GM23338 (cell line): ENCODE results near the gene RAI14. TPM values are rescaled to one million over a fixed set of nuclear protein-coding genes. Genes with fewer than 3 reads are reported as not detected.

ENCODE experiments used
- ATAC-seq: fragments of 200-7000 bp; cut with Tn5 transposase; 3 replicates; pipeline ENCODE4 v1.9.1; 2020
- DNase-seq: peaks from one replicate; pipeline ENCODE4 v3.0.0-alpha.2; 2015; ENCODE audit warnings: low spot score
- H2AFZ ChIP-seq: fragments of 200-600 bp; sonication (generic); 2 replicates; pipeline ENCODE4 v1.8.0; 2016; ENCODE audit warnings: antibody characterized with exemption, mild to moderate bottlenecking, moderate library complexity
- H3F3A ChIP-seq: fragments of 200-600 bp; sonication (generic); replicated peaks from 2 replicates; pipeline ENCODE4 v1.8.0; 2017; ENCODE audit warnings: antibody characterized with exemption, mixed run types, low read depth
- H3K27ac ChIP-seq: fragments of 200-600 bp; sonication (generic); 2 replicates; pipeline ENCODE4 v1.6.1; 2016; ENCODE audit warnings: low read depth
- H3K27me3 ChIP-seq: fragments of 200-600 bp; sonication (generic); 2 replicates; pipeline ENCODE4 v1.8.0; 2016; ENCODE audit warnings: mild to moderate bottlenecking, mixed run types, moderate library complexity; ENCODE audit not compliant: insufficient read depth
- H3K36me3 ChIP-seq: fragments of 200-600 bp; sonication (generic); 2 replicates; pipeline ENCODE4 v1.8.0; 2016; ENCODE audit warnings: mild to moderate bottlenecking; ENCODE audit not compliant: insufficient read depth
- H3K4me1 ChIP-seq: fragments of 200-600 bp; sonication (generic); 2 replicates; pipeline ENCODE4 v1.8.0; 2016; ENCODE audit warnings: mild to moderate bottlenecking, moderate library complexity; ENCODE audit not compliant: insufficient read depth
- H3K4me2 ChIP-seq: fragments of 200-600 bp; sonication (generic); 2 replicates; pipeline ENCODE4 v1.7.1; 2017; ENCODE audit warnings: mixed run types
- H3K4me3 ChIP-seq: fragments of 200-600 bp; sonication (generic); 2 replicates; pipeline ENCODE4 v1.6.1; 2016; ENCODE audit warnings: mixed run types
- H3K79me2 ChIP-seq: fragments of 200-600 bp; sonication (generic); replicated peaks from 2 replicates; pipeline ENCODE4 v1.8.0; 2017; ENCODE audit warnings: mild to moderate bottlenecking; ENCODE audit not compliant: insufficient read depth
- H3K9me2 ChIP-seq: fragments of 200-600 bp; sonication (generic); 2 replicates; pipeline ENCODE4 v1.8.0; 2017; ENCODE audit not compliant: insufficient read depth
- H4K20me1 ChIP-seq: fragments of 200-600 bp; sonication (generic); replicated peaks from 2 replicates; pipeline ENCODE4 v1.8.0; 2017; ENCODE audit warnings: mild to moderate bottlenecking; ENCODE audit not compliant: insufficient read depth
- H3K27ac Mint-ChIP-seq: 2 replicates; pipeline ENCODE4 v1.8.0; 2020; ENCODE audit warnings: inconsistent platforms, mild to moderate bottlenecking, moderate library complexity, mixed read lengths
- H3K27me3 Mint-ChIP-seq: 3 replicates; pipeline ENCODE4 v1.8.0; 2022; ENCODE audit warnings: low read depth, mild to moderate bottlenecking, moderate library complexity, mixed read lengths, inconsistent platforms; ENCODE audit not compliant: insufficient read depth, poor library complexity
- H3K36me3 Mint-ChIP-seq: 3 replicates; pipeline ENCODE4 v1.8.0; 2021; ENCODE audit warnings: low read depth, mild to moderate bottlenecking, inconsistent platforms, moderate library complexity, mixed read lengths
- H3K4me1 Mint-ChIP-seq: 3 replicates; pipeline ENCODE4 v1.8.0; 2020; ENCODE audit warnings: mild to moderate bottlenecking, inconsistent platforms, mixed read lengths
- H3K4me3 Mint-ChIP-seq: 3 replicates; pipeline ENCODE4 v1.8.0; 2021; ENCODE audit warnings: moderate library complexity, mild to moderate bottlenecking, inconsistent platforms, mixed read lengths
- H3K9me3 Mint-ChIP-seq: 3 replicates; pipeline ENCODE4 v1.8.0; 2020; ENCODE audit warnings: moderate library complexity, mild to moderate bottlenecking, inconsistent platforms, mixed read lengths
- EZH2 ChIP-seq: fragments of 200-600 bp; sonication (generic); IDR thresholded peaks from one replicate; pipeline ENCODE4 v1.8.0; 2017; ENCODE audit warnings: antibody characterized with exemption, mild to moderate bottlenecking, low read depth; ENCODE audit not compliant: unreplicated experiment
- JUNB ChIP-seq: IDR thresholded peaks from one replicate; pipeline ENCODE4 v1.6.1; 2016; ENCODE audit warnings: antibody characterized with exemption; ENCODE audit not compliant: unreplicated experiment
- POLR2AphosphoS5 ChIP-seq: IDR thresholded peaks from 2 replicates; pipeline ENCODE4 v1.6.1; 2016; ENCODE audit warnings: antibody characterized with exemption, low read depth
- STAT1 ChIP-seq: IDR thresholded peaks from one replicate; pipeline ENCODE4 v1.6.1; 2016; ENCODE audit warnings: antibody characterized with exemption; ENCODE audit not compliant: unreplicated experiment
- ZNF331 ChIP-seq: fragments of 250-450 bp; sonication (Bioruptor Pico); IDR thresholded peaks from 2 replicates; pipeline ENCODE4 v1.5.0; 2020; ENCODE audit warnings: low read depth, mild to moderate bottlenecking, moderate library complexity
- polyA plus RNA-seq: library from polyadenylated mRNA; unstranded; fragments of >200 nt; fragmentation: Nextera tagmentation; extraction: Ambion mirVana; gene quantifications from 2 replicates; pipeline ENCODE4 v1.2.1, GENCODE V29; 2016
- total RNA-seq: library from RNA; depleted of rRNA; stranded (reverse); fragments of >200 nt; shearing (Covaris generic); gene quantifications from 2 replicates; pipeline ENCODE4 v1.2.3, GENCODE V29; 2014
- TF ChIP-seq, protein P1 (sequence below): IDR thresholded peaks from 2 replicates; pipeline ENCODE4 v1.6.1; 2016; ENCODE audit warnings: antibody characterized with exemption
- TF ChIP-seq, protein P2 (sequence below): IDR thresholded peaks from one replicate; pipeline ENCODE4 v1.6.1; 2018; ENCODE audit warnings: antibody characterized with exemption; ENCODE audit not compliant: unreplicated experiment
- TF ChIP-seq, protein P3 (sequence below): fragments of 250-450 bp; sonication (Bioruptor Pico); IDR thresholded peaks from 2 replicates; pipeline ENCODE4 v1.5.0; 2020; ENCODE audit warnings: mild to moderate bottlenecking, moderate library complexity

The RAI14 gene
- total and polyA plus RNA-seq, 2 experiments from 2014 or later = 58.8 to 95.8 TPM

DNA sequence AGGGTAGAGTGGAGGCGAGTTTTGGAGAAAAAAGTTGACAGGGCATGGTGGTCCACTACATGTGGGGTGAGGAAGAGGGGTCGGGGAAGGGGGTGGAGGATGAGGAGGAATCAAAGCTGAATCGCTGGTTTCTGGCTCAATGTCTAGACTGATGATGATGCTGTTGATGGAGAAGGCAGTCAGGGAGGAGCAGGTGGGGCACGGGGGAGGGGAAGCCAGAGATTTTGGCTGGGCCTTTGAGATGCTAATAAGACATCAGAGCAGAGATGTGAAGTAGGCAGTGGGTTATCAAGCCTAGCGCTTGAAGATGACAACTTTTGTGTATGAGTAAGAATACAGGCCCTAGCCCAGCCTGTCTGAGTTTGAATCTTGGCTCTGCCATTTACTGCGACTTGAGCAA, 150.4 kb downstream of the RAI14 start:
- Mint-ChIP-seq H3K27ac (peak overlapping the region; percentile 52), H3K27me3 (peaks cover 8% of the 10 kb centered on the region), H3K4me1 (peaks cover 29% of the 10 kb centered on the region), H3K36me3 (peaks cover 43% of the 10 kb centered on the region), H3K9me3 (no peaks in the 10 kb centered on the region), H3K4me3 (no peak overlapping the region)
- Histone ChIP-seq H3K27me3 (no peaks in the 10 kb centered on the region), H3K9me2 (no peaks in the 10 kb centered on the region), H2AFZ (no peak overlapping the region), H3K4me2 (peak overlapping the region; percentile 17; the same call in 1 of the 2 replicates), H3F3A (0 out of 2 replicates have a peak, but pooled peaks cover 4% of the 10 kb centered on the region), H3K4me1 (peaks cover 18% of the 10 kb centered on the region), H3K36me3 (peaks cover 29% of the 10 kb centered on the region), H3K4me3 (no peak overlapping the region), H3K79me2 (peaks cover 13% of the 10 kb centered on the region; the same call in 1 of the 2 replicates), H4K20me1 (no peaks in the 10 kb centered on the region; the same call in none of the 2 replicates), H3K27ac (peak overlapping the region; percentile 87)
- peak; percentile 82 for ATAC-seq
- DNase-seq = peak; percentile 50
- no peak for TF ChIP-seq ZNF331 (CRISPR knock-in tag)
- TF ChIP-seq, protein P1, sequence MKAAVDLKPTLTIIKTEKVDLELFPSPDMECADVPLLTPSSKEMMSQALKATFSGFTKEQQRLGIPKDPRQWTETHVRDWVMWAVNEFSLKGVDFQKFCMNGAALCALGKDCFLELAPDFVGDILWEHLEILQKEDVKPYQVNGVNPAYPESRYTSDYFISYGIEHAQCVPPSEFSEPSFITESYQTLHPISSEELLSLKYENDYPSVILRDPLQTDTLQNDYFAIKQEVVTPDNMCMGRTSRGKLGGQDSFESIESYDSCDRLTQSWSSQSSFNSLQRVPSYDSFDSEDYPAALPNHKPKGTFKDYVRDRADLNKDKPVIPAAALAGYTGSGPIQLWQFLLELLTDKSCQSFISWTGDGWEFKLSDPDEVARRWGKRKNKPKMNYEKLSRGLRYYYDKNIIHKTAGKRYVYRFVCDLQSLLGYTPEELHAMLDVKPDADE = no peak
- no peak for TF ChIP-seq STAT1
- no peak for TF ChIP-seq JUNB
- no peak for TF ChIP-seq POLR2AphosphoS5
- TF ChIP-seq, protein P2, sequence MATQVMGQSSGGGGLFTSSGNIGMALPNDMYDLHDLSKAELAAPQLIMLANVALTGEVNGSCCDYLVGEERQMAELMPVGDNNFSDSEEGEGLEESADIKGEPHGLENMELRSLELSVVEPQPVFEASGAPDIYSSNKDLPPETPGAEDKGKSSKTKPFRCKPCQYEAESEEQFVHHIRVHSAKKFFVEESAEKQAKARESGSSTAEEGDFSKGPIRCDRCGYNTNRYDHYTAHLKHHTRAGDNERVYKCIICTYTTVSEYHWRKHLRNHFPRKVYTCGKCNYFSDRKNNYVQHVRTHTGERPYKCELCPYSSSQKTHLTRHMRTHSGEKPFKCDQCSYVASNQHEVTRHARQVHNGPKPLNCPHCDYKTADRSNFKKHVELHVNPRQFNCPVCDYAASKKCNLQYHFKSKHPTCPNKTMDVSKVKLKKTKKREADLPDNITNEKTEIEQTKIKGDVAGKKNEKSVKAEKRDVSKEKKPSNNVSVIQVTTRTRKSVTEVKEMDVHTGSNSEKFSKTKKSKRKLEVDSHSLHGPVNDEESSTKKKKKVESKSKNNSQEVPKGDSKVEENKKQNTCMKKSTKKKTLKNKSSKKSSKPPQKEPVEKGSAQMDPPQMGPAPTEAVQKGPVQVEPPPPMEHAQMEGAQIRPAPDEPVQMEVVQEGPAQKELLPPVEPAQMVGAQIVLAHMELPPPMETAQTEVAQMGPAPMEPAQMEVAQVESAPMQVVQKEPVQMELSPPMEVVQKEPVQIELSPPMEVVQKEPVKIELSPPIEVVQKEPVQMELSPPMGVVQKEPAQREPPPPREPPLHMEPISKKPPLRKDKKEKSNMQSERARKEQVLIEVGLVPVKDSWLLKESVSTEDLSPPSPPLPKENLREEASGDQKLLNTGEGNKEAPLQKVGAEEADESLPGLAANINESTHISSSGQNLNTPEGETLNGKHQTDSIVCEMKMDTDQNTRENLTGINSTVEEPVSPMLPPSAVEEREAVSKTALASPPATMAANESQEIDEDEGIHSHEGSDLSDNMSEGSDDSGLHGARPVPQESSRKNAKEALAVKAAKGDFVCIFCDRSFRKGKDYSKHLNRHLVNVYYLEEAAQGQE = no peak
- no peak for TF ChIP-seq EZH2
- TF ChIP-seq, protein P3, sequence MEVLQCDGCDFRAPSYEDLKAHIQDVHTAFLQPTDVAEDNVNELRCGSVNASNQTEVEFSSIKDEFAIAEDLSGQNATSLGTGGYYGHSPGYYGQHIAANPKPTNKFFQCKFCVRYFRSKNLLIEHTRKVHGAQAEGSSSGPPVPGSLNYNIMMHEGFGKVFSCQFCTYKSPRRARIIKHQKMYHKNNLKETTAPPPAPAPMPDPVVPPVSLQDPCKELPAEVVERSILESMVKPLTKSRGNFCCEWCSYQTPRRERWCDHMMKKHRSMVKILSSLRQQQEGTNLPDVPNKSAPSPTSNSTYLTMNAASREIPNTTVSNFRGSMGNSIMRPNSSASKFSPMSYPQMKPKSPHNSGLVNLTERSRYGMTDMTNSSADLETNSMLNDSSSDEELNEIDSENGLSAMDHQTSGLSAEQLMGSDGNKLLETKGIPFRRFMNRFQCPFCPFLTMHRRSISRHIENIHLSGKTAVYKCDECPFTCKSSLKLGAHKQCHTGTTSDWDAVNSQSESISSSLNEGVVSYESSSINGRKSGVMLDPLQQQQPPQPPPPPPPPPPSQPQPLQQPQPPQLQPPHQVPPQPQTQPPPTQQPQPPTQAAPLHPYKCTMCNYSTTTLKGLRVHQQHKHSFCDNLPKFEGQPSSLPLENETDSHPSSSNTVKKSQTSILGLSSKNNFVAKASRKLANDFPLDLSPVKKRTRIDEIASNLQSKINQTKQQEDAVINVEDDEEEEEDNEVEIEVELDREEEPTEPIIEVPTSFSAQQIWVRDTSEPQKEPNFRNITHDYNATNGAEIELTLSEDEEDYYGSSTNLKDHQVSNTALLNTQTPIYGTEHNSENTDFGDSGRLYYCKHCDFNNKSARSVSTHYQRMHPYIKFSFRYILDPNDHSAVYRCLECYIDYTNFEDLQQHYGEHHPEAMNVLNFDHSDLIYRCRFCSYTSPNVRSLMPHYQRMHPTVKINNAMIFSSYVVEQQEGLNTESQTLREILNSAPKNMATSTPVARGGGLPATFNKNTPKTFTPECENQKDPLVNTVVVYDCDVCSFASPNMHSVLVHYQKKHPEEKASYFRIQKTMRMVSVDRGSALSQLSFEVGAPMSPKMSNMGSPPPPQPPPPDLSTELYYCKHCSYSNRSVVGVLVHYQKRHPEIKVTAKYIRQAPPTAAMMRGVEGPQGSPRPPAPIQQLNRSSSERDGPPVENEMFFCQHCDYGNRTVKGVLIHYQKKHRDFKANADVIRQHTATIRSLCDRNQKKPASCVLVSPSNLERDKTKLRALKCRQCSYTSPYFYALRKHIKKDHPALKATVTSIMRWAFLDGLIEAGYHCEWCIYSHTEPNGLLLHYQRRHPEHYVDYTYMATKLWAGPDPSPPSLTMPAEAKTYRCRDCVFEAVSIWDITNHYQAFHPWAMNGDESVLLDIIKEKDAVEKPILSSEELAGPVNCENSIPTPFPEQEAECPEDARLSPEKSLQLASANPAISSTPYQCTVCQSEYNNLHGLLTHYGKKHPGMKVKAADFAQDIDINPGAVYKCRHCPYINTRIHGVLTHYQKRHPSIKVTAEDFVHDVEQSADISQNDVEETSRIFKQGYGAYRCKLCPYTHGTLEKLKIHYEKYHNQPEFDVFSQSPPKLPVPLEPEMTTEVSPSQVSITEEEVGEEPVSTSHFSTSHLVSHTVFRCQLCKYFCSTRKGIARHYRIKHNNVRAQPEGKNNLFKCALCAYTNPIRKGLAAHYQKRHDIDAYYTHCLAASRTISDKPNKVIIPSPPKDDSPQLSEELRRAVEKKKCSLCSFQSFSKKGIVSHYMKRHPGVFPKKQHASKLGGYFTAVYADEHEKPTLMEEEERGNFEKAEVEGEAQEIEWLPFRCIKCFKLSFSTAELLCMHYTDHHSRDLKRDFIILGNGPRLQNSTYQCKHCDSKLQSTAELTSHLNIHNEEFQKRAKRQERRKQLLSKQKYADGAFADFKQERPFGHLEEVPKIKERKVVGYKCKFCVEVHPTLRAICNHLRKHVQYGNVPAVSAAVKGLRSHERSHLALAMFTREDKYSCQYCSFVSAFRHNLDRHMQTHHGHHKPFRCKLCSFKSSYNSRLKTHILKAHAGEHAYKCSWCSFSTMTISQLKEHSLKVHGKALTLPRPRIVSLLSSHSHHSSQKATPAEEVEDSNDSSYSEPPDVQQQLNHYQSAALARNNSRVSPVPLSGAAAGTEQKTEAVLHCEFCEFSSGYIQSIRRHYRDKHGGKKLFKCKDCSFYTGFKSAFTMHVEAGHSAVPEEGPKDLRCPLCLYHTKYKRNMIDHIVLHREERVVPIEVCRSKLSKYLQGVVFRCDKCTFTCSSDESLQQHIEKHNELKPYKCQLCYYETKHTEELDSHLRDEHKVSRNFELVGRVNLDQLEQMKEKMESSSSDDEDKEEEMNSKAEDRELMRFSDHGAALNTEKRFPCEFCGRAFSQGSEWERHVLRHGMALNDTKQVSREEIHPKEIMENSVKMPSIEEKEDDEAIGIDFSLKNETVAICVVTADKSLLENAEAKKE (CRISPR knock-in tag) = no peak
